ENCODE measurements around the gene FIBIN. TPM values are rescaled to one million over a fixed set of nuclear protein-coding genes. Genes with fewer than 3 reads are reported as not detected.

The FIBIN gene
- total RNA-seq, 1 experiment from 2014 or later = not detected

GRCh38 chr11:26987272-26987671 lies 6.6 kb upstream of the FIBIN start:
- peaks cover 3 to 11% (median 5%) of the 10 kb centered on the region in 3 experiments; a peak in 4 of 7 replicates for H3K36me3 Mint-ChIP-seq (ENCODE audit: insufficient read depth in 1 of 3, low read depth in 3 of 3)
- Histone ChIP-seq H3T11ph (ENCODE audit: low read length) (no peak overlapping the region), H3K27me3 (ENCODE audit: insufficient read depth, low read length) (no peaks in the 10 kb centered on the region), H3K23ac (ENCODE audit: insufficient read length, low read depth, low read length) (no peak overlapping the region), H4K91ac (ENCODE audit: insufficient read length, low read depth, low read length) (no peak overlapping the region), H3K4me1 (ENCODE audit: insufficient read depth, low read length) (no peaks in the 10 kb centered on the region), H4K5ac (ENCODE audit: insufficient read length, low read depth, low read length) (no peak overlapping the region), H3K9me3 (ENCODE audit: control insufficient read depth, low read depth, low read length) (no peaks in the 10 kb centered on the region), H3K18ac (ENCODE audit: insufficient read length, low read depth, low read length) (no peak overlapping the region), H3K79me2 (ENCODE audit: insufficient read depth, low read length) (no peaks in the 10 kb centered on the region), H2BK20ac (ENCODE audit: low read depth, low read length, poor library complexity, severe bottlenecking) (no peak overlapping the region), H3K23me2 (ENCODE audit: insufficient read length, low read depth, low read length, poor library complexity, severe bottlenecking) (no peaks in the 10 kb centered on the region), H4K20me1 (ENCODE audit: control insufficient read depth, insufficient read depth, insufficient read length) (no peaks in the 10 kb centered on the region), H2AFZ (ENCODE audit: low read length) (no peak overlapping the region), H3K56ac (ENCODE audit: insufficient read length, low read depth, low read length) (no peak overlapping the region), H3K9ac (ENCODE audit: extremely low read depth, insufficient read length, low read length) (no peak overlapping the region), H2BK5ac (ENCODE audit: insufficient read length, low read length) (no peak overlapping the region), H3K79me1 (ENCODE audit: insufficient read depth, low read depth, low read length, poor library complexity, severe bottlenecking) (no peaks in the 10 kb centered on the region), H4K8ac (replicated peaks; ENCODE audit: insufficient read length, low read depth, low read length) (no peak overlapping the region), H3K27ac (ENCODE audit: insufficient read length, low read depth, low read length) (no peak overlapping the region), H3K14ac (ENCODE audit: insufficient read depth, low read length) (no peak overlapping the region), H3K4ac (ENCODE audit: low read depth, low read length) (no peak overlapping the region), H2BK12ac (ENCODE audit: insufficient read length, low read depth, low read length) (no peak overlapping the region), H2BK120ac (ENCODE audit: low read depth, low read length, poor library complexity, severe bottlenecking) (no peak overlapping the region), H3K4me2 (ENCODE audit: insufficient read depth, insufficient read length, low read length) (no peak overlapping the region), H2BK15ac (ENCODE audit: low read depth, low read length) (no peak overlapping the region), H2AK5ac (ENCODE audit: insufficient read length, low read length) (no peak overlapping the region)
- H3K4me1 Mint-ChIP-seq = peaks cover 9 to 13% of the 10 kb centered on the region in 2 experiments
- H3K4me3 Mint-ChIP-seq = no peak overlapping the region
- no peak for TF ChIP-seq CTCF (conservative IDR thresholded peaks at IDR 0.05)
- no CpG with 5 or more reads among the region's 3 CpGs for WGBS (ENCODE audit: extremely low coverage, insufficient read length, low lambda C conversion rate)
- no peak for DNase-seq
- H3K27me3 Mint-ChIP-seq (ENCODE audit: low read depth) = no peaks in the 10 kb centered on the region; the same call in 1 of the 2 replicates
- H3K9me3 Mint-ChIP-seq = peaks cover 9 to 12% of the 10 kb centered on the region in 2 experiments
- no peak overlapping the region for H3K27ac Mint-ChIP-seq
